Vagina (tissue), 2 donors: ENCODE measurements around the gene PRKAR2B. TPM values are rescaled to one million over a fixed set of nuclear protein-coding genes. Genes with fewer than 3 reads are reported as not detected.
"Not testable (repeated sequence)": the region's sequence is repeated elsewhere in the genome, so short reads cannot be mapped to it uniquely, and the experiment has no call there.

Experiments used
- DNase-seq, 2 donors: peaks; one replicate each; pipeline ENCODE4 v3.0.0-alpha.2; 2017; ENCODE audit errors: extremely low spot score in 2 of 2
- H3K27ac ChIP-seq: fragments of 200-600 bp; sonication (generic); one replicate; pipeline ENCODE4 v1.5.1; 2019
- H3K27me3 ChIP-seq: fragments of 200-600 bp; sonication (generic); one replicate; pipeline ENCODE4 v1.5.1; 2019
- H3K36me3 ChIP-seq, 2 donors: fragments of 200-600 bp; sonication (generic); one replicate each; pipeline ENCODE4 v1.5.1; 2017 to 2019
- H3K4me1 ChIP-seq: fragments of 200-600 bp; sonication (generic); one replicate; pipeline ENCODE4 v1.5.1; 2019
- H3K4me3 ChIP-seq, 2 donors: fragments of 200-600 bp; sonication (generic); 1 replicate in 1 of 2; 2 replicates in 1 of 2; pipeline ENCODE4 v1.5.1; 2016 to 2019
- H3K9me3 ChIP-seq: fragments of 200-600 bp; sonication (generic); one replicate; pipeline ENCODE4 v1.5.1; 2019
- CTCF ChIP-seq, 3 experiments: fragments of 450-650 bp in 2 of 3; fragments of 200-600 bp in 1 of 3; sonication (generic) in 1 of 3; IDR thresholded peaks; one replicate each; pipeline ENCODE4 v1.5.1; 2017 to 2019; ENCODE audit warnings: antibody characterized with exemption in 3 of 3, mild to moderate bottlenecking in 2 of 3, moderate library complexity in 2 of 3
- POLR2A ChIP-seq, 2 donors: fragments of 450-650 bp; IDR thresholded peaks; one replicate each; pipeline ENCODE4 v1.6.1; 2017; ENCODE audit warnings: antibody characterized with exemption in 2 of 2, mild to moderate bottlenecking in 2 of 2, moderate library complexity in 2 of 2
- POLR2AphosphoS5 ChIP-seq, 2 donors: sonication (generic); formaldehyde crosslinking; IDR thresholded peaks; one replicate each; pipeline ENCODE4 v1.9.0; 2017; ENCODE audit warnings: antibody characterized with exemption in 2 of 2, mild to moderate bottlenecking in 2 of 2, low read depth in 1 of 2; ENCODE audit not compliant: insufficient read depth in 1 of 2
- intact Hi-C: fragments of 100-400 bp; cut with DNase I; formaldehyde crosslinking; loops from one replicate; pipeline ENCODE4 v1.15.1; 2023
- total RNA-seq: library from RNA; depleted of rRNA; stranded (reverse); fragments of >200 nt; gene quantifications from one replicate; pipeline ENCODE4 v1.2.3, GENCODE V29; 2016

PRKAR2B gene
- total RNA-seq, 1 donor from 2014 or later = 16.5 TPM

- Histone ChIP-seq H3K36me3 (no peaks in the 10 kb centered on the region), H3K4me1 (peaks cover 17% of the 10 kb centered on the region), H3K9me3 (no peaks in the 10 kb centered on the region), H3K4me3 (no peak overlapping the region), H3K27me3 (no peaks in the 10 kb centered on the region), H3K27ac (no peak overlapping the region)
- intact Hi-C loops = no loop called here
- DNase-seq = no peak
- no peak for TF ChIP-seq CTCF (IDR thresholded peaks at IDR 0.05)
- no peak for TF ChIP-seq POLR2AphosphoS5 (IDR thresholded peaks at IDR 0.05; ENCODE audit: insufficient read depth in 1 of 2, low read depth in 1 of 2)
- TF ChIP-seq POLR2A (IDR thresholded peaks at IDR 0.05) = no peak
Measured at GRCh38 chr7:107048783-107049418, 4.4 kb downstream of the PRKAR2B start.

- TF ChIP-seq POLR2A (IDR thresholded peaks at IDR 0.05) (no peak), POLR2AphosphoS5 (IDR thresholded peaks at IDR 0.05; ENCODE audit: insufficient read depth in 1 of 2, low read depth in 1 of 2) (no peak), CTCF (IDR thresholded peaks at IDR 0.05) (no peak)
- no peak overlapping the region for H3K27ac ChIP-seq
- intact Hi-C loops = no loop called here
- no peaks in the 10 kb centered on the region for H3K27me3 ChIP-seq
- no peaks in the 10 kb centered on the region for H3K36me3 ChIP-seq
- DNase-seq = no peak
- no peak overlapping the region for H3K4me3 ChIP-seq
- peaks cover 15% of the 10 kb centered on the region for H3K4me1 ChIP-seq
- H3K9me3 ChIP-seq = no peaks in the 10 kb centered on the region
Measured at GRCh38 chr7:107049480-107049879, 5.0 kb downstream of the PRKAR2B start.

GRCh38 chr7:107049971-107050532 lies 5.5 kb downstream of the PRKAR2B start:
- no peak for DNase-seq
- Histone ChIP-seq H3K4me1 (peaks cover 12% of the 10 kb centered on the region), H3K27ac (no peak overlapping the region), H3K4me3 (no peak overlapping the region), H3K27me3 (no peaks in the 10 kb centered on the region), H3K36me3 (no peaks in the 10 kb centered on the region), H3K9me3 (no peaks in the 10 kb centered on the region)
- TF ChIP-seq POLR2A (IDR thresholded peaks at IDR 0.05) (no peak), CTCF (IDR thresholded peaks at IDR 0.05) (no peak), POLR2AphosphoS5 (IDR thresholded peaks at IDR 0.05; ENCODE audit: insufficient read depth in 1 of 2, low read depth in 1 of 2) (no peak)
- intact Hi-C loops = no loop called here

- Histone ChIP-seq H3K27ac (no peak overlapping the region), H3K4me1 (no peaks in the 10 kb centered on the region), H3K4me3 (no peak overlapping the region), H3K36me3 (no peaks in the 10 kb centered on the region), H3K9me3 (no peaks in the 10 kb centered on the region), H3K27me3 (no peaks in the 10 kb centered on the region)
- no peak for TF ChIP-seq POLR2A (IDR thresholded peaks at IDR 0.05)
- no peak for TF ChIP-seq CTCF (IDR thresholded peaks at IDR 0.05)
- TF ChIP-seq POLR2AphosphoS5 (IDR thresholded peaks at IDR 0.05; ENCODE audit: insufficient read depth in 1 of 2, low read depth in 1 of 2) = no peak
- intact Hi-C loops = no loop called here
- no peak for DNase-seq
Measured at GRCh38 chr7:107051376-107051775, 6.9 kb downstream of the PRKAR2B start.

GRCh38 chr7:107054965-107055364 lies 10.5 kb downstream of the PRKAR2B start:
- H3K36me3 ChIP-seq, H3K27me3 ChIP-seq, intact Hi-C loops, DNase-seq, H3K4me3 ChIP-seq, H3K27ac ChIP-seq, H3K9me3 ChIP-seq, H3K4me1 ChIP-seq: not testable (repeated sequence)

GRCh38 chr7:107056058-107056457 lies 11.6 kb downstream of the PRKAR2B start:
- DNase-seq, H3K36me3 ChIP-seq, intact Hi-C loops, H3K27ac ChIP-seq, H3K4me1 ChIP-seq, H3K9me3 ChIP-seq, H3K4me3 ChIP-seq, H3K27me3 ChIP-seq: not testable (repeated sequence)
